ENCODE results near the gene SUGCT.

DNA sequence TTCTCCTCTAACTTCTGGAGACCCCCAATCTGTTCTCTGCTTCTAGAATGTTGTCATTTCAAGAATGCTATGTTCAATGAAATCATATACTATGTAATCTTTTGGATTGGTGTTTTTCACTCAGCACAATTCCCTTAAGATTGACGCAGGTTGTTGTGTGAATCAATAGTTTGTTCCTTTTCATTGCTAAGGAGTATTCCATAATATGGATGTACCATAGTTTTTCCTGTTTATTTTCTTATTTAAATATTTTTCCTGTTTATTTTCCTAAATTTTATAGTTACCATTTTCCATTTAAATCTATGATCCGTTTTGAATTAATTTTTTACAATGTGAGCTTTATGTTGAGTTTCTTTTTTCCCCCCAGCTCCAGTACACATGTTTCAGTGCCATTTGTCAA lies 604.5 kb downstream of the SUGCT start:
- TF ChIP-seq, protein P1, sequence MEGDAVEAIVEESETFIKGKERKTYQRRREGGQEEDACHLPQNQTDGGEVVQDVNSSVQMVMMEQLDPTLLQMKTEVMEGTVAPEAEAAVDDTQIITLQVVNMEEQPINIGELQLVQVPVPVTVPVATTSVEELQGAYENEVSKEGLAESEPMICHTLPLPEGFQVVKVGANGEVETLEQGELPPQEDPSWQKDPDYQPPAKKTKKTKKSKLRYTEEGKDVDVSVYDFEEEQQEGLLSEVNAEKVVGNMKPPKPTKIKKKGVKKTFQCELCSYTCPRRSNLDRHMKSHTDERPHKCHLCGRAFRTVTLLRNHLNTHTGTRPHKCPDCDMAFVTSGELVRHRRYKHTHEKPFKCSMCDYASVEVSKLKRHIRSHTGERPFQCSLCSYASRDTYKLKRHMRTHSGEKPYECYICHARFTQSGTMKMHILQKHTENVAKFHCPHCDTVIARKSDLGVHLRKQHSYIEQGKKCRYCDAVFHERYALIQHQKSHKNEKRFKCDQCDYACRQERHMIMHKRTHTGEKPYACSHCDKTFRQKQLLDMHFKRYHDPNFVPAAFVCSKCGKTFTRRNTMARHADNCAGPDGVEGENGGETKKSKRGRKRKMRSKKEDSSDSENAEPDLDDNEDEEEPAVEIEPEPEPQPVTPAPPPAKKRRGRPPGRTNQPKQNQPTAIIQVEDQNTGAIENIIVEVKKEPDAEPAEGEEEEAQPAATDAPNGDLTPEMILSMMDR (IDR thresholded peaks at IDR 0.05), result no peak
- no peak for TF ChIP-seq POLR2AphosphoS5 (IDR thresholded peaks at IDR 0.05)
- TF ChIP-seq POLR2A (IDR thresholded peaks at IDR 0.05), result no peak
- no peak for TF ChIP-seq EP300 (IDR thresholded peaks at IDR 0.05)
